ENCODE measurements around the gene PRAMEF12. TPM values are rescaled to one million over a fixed set of nuclear protein-coding genes. Genes with fewer than 3 reads are reported as not detected.
A peak's percentile ranks its signal among the peaks of the same experiment; 100 is the strongest.

PRAMEF12 gene
- total RNA-seq, 1 donor from 2014 or later = not detected

- H3K4me3 Mint-ChIP-seq = no peak overlapping the region
- TF ChIP-seq CTCF (conservative IDR thresholded peaks at IDR 0.05) = no peak
- H3K27ac Mint-ChIP-seq = no peak overlapping the region
- no peak for DNase-seq (ENCODE audit: extremely low spot score, unreplicated experiment)
- no peaks in the 10 kb centered on the region for H3K36me3 Mint-ChIP-seq
- H3K4me1 Mint-ChIP-seq (ENCODE audit: unreplicated experiment) = no peaks in the 10 kb centered on the region
- peaks cover 15% of the 10 kb centered on the region for H3K27me3 Mint-ChIP-seq
- H3K9me3 Mint-ChIP-seq = no peaks in the 10 kb centered on the region
Observed at GRCh38 chr1:12739613-12740012, 33.9 kb upstream of the PRAMEF12 start.

GRCh38 chr1:12741946-12742345, 31.6 kb upstream of the PRAMEF12 start:
- Mint-ChIP-seq H3K9me3 (peaks cover 12% of the 10 kb centered on the region), H3K36me3 (peaks cover 7% of the 10 kb centered on the region), H3K27ac (no peak overlapping the region), H3K27me3 (peaks cover 21% of the 10 kb centered on the region), H3K4me1 (ENCODE audit: unreplicated experiment) (peaks cover 8% of the 10 kb centered on the region), H3K4me3 (no peak overlapping the region)
- TF ChIP-seq CTCF (conservative IDR thresholded peaks at IDR 0.05) = no peak
- no peak for DNase-seq (ENCODE audit: extremely low spot score, unreplicated experiment)

- no peak for TF ChIP-seq CTCF (conservative IDR thresholded peaks at IDR 0.05)
- Mint-ChIP-seq H3K27me3 (peaks cover 20% of the 10 kb centered on the region), H3K4me3 (peak overlapping the region; percentile 67), H3K4me1 (ENCODE audit: unreplicated experiment) (peaks cover 8% of the 10 kb centered on the region), H3K27ac (peak overlapping the region; percentile 72), H3K36me3 (peaks cover 7% of the 10 kb centered on the region), H3K9me3 (peaks cover 31% of the 10 kb centered on the region)
- DNase-seq (ENCODE audit: extremely low spot score, unreplicated experiment) = no peak
Observed at GRCh38 chr1:12745126-12745991, 28.2 kb upstream of the PRAMEF12 start.

GRCh38 chr1:12745992-12746323, 27.6 kb upstream of the PRAMEF12 start, which contains the start of gene CFAP107:
Gene CFAP107 (plus strand): TSS chr1:12746200. CDS start chr1:12746431, 231 bp downstream.
- peaks cover 7% of the 10 kb centered on the region for H3K36me3 Mint-ChIP-seq
- peak within 1 kb of the TSS; percentile 72 for H3K27ac Mint-ChIP-seq
- peak within 1 kb of the TSS; percentile 67 for H3K4me3 Mint-ChIP-seq
- peaks cover 8% of the 10 kb centered on the region for H3K4me1 Mint-ChIP-seq (ENCODE audit: unreplicated experiment)
- no peak for TF ChIP-seq CTCF (conservative IDR thresholded peaks at IDR 0.05)
- DNase-seq (ENCODE audit: extremely low spot score, unreplicated experiment) = no peak
- H3K27me3 Mint-ChIP-seq = peaks cover 23% of the 10 kb centered on the region
- H3K9me3 Mint-ChIP-seq = peaks cover 34% of the 10 kb centered on the region

- Mint-ChIP-seq H3K36me3 (peaks cover 7% of the 10 kb centered on the region), H3K27me3 (peaks cover 31% of the 10 kb centered on the region), H3K27ac (no peak overlapping the region), H3K4me3 (no peak overlapping the region), H3K4me1 (ENCODE audit: unreplicated experiment) (peaks cover 8% of the 10 kb centered on the region), H3K9me3 (peaks cover 34% of the 10 kb centered on the region)
- no peak for TF ChIP-seq CTCF (conservative IDR thresholded peaks at IDR 0.05)
- DNase-seq (ENCODE audit: extremely low spot score, unreplicated experiment) = no peak
Observed at GRCh38 chr1:12748778-12749355, 24.7 kb upstream of the PRAMEF12 start.

Data from type B pancreatic cell (in vitro differentiated cells).